ENCODE data around the gene ZWILCH. TPM values are rescaled to one million over a fixed set of nuclear protein-coding genes. Genes with fewer than 3 reads are reported as not detected.

The ZWILCH gene
- total RNA-seq, 1 donor from 2014 or later = 41.1 TPM

Other genes with a start within 250 kb of the ZWILCH start
- gene DIS3L, start 211.8 kb upstream of the ZWILCH start, total RNA-seq = 48.6 and 57.2 TPM in 2 replicates
- 56.2 and 60.0 TPM in 2 replicates for gene TIPIN, start 148.6 kb upstream of the ZWILCH start, total RNA-seq
- gene MAP2K1, start 118.4 kb upstream of the ZWILCH start, total RNA-seq = 98.9 and 106 TPM in 2 replicates
- gene SNAPC5, start 7.6 kb upstream of the ZWILCH start, total RNA-seq = 33.5 and 33.9 TPM in 2 replicates
- 3,393 and 3,435 TPM in 2 replicates for gene RPL4, start 471 bp upstream of the ZWILCH start, total RNA-seq
- not detected in 2 replicates for gene LCTL, start 60.7 kb downstream of the ZWILCH start, total RNA-seq
- 0.19 and 0.40 TPM in 2 replicates for gene SMAD6, start 196.9 kb downstream of the ZWILCH start, total RNA-seq